Cerebellar nuclear complex (tissue), 1 donor: Measurements from ENCODE around the gene HSPA1B.
"Not testable (repeated sequence)": the region's sequence is repeated elsewhere in the genome, so short reads cannot be mapped to it uniquely, and the experiment has no call there.

Source experiments
- DNase-seq, 2 experiments: peaks; one replicate each; lab custom pipeline; 2025; lab: John Stamatoyannopoulos, UW

The HSPA1B gene

GRCh38 chr6:31797588-31797987 lies 29.9 kb upstream of the HSPA1B start:
- no peak for DNase-seq

DNA sequence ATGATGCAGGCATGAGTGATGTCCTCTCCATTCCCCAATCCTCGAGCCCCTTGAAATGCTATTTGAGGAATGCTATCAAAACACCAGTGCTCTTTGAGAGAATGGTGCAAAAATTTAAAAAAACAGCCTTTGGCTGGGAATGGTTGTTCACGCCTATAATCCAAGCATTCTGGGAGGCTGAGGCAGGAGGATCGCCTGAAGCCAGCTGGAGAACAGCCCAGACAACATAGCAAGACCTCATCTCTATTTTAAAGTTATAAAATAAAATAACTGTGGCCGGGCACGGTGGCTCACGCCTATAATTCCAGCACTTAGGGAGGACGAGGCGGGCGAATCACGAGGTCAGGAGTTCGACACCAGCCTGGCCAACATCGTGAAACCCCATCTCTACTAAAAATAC lies 27.8 kb upstream of the HSPA1B start:
- DNase-seq = no peak

DNA sequence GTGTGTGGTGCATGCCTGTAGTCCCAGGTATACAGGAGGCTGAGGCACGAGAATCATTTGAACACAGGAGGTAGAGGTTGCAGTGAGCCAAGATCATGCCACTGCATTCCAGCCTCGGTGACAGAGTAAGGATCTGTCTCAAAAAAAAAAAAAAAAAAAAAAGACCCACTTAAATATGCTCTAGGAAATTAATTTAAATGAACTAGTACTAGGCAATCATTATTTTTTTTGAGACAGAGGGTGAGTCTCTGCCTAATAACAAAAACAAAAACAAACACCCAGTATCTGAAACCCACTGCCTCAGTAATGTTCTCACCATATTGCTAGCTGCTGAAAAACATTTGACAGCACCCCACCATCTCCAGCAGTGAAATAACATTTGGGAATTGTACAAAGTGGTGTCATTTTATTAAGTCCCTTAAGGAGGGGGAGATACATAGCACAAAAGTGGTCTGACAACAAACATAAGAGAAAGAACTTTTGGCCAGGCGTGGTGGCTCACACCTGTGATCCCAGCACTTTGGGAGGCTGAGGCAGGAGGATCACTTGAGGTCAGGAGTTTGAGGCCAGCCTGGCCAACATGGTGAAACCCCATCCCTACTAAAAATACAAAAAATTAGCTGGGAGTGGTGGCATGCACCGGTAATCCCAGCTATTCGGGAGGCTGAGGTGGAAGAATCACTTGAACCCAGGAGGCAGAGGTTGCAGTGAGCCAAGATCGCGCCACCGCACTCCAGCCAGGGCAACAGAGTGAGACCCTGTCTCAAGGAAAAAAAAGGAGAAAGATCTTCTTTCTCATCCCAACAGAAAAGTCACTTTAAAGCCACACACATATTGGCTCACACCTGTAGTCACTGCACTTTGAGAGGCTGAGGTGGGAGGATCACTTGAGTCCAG lies 26.3 kb upstream of the HSPA1B start:
- not testable (repeated sequence) for DNase-seq

- DNase-seq = no peak
Measured at GRCh38 chr6:31805939-31806469, 21.5 kb upstream of the HSPA1B start.

DNA sequence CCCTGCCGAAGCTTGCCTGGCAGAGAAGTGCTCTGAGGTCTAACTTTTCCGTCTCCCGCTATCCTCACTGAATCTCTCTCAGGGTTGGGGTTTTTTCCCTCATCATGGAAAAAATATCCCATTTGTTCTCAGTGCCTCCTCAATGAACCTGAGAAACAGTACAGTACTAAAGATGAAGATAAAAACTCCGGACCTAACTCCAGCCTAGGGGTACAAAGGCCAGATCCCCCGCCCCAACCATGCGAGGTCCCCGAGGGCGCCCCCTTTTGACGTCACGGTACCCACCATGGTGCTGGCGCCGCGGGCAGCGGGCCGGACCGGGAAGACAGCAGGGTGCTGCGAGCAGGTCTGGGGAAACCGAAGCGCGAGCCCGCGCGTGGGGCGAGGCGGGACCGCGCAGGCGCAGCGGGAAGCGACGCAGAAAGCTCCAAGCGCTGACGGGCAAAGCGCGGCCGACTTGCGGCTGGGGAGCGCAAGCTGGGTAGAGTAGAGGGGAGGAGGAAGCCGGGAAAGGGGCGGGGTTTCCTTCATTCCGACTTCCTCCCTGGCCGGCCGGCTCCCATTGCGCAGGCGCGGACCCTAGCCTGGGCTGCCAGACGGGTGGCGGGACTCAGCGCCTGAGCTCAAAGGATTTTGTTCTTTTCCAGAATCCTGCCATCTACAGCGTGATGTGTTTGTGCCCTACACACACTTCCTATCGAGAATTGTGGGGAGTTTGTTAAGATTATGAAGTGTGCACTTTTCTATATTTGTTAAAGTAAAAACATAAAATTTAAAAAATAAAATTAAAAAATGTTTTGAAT lies 20.9 kb upstream of the HSPA1B start, which contains the start of gene LSM2:
Gene LSM2, minus strand, starts transcription at position 497 of the 803 bp plus-strand sequence. Its CDS starts 209 bp downstream, at position 288.
- peak; percentile 27 to 87 for DNase-seq

DNA sequence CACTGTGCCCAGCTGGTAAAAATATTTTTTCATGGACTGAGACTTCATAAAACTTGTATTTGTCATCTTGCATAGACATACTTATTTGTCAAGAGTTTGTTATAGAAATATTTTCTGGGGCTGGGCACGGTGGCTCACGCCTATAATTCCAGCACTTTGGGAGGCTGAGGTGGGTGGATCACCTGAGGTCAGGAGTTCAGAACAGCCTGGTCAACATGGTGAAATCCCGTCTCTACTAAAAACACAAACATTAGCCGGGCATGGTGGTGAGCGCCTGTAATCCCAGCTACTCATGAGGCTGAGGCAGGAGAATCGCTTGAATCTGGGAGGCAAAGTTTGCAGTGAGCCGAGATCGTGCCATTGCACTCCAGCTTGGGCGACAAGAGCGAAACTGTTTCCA lies 18.9 kb upstream of the HSPA1B start:
- not testable (repeated sequence) for DNase-seq

DNA sequence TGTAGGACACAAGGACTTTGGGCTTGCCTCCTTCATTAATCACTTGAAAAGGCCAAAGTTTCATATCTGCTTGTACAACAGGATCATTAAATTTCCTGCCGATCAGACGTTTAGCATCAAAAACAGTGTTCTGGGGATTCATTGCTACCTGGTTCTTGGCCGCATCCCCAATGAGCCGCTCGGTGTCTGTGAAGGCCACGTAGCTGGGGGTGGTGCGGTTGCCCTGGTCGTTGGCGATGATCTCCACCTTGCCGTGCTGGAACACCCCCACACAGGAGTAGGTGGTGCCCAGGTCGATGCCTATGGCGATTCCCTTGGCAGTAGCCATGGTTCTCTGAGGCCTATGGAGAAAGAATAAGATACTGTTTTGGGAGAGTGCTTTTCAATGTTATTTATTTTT lies 15.9 kb upstream of the HSPA1B start:
- no peak for DNase-seq

DNA sequence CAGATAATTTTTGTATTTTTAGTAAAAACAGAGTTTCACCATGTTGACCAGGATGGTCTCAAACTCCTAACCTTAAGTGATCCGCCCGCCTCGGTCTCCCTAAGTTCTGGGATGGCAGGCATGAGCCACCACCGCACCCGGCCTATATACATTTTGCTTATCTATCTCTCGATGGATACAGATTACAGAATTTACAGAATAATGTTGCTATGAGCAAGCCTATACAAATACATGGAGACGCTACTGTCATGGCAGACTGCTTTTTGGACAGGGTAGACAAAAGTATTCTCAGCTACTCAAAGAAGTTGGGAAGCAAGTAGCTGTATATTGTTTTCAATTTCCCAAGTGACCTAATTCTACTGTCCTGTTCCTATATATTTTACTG lies 14.1 kb upstream of the HSPA1B start:
- no peak for DNase-seq

DNA sequence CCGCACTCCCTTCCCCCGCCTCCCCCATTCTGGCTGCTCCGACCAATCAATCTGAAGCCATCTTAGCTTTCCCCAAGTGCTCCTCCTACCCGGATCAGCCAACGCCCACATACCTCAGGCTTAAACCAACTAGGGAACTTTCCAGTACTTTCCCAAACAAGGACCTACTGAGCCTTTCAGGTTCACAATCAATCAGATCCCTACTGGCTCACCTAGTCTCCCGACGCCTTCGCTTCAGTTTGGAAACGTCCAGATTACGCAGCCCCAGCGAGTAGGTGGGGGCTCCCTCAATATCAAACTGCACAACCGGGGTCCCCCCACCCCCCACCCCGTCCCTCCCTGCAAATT lies 12.9 kb upstream of the HSPA1B start:
- DNase-seq = peak; percentile 79 to 84

DNA sequence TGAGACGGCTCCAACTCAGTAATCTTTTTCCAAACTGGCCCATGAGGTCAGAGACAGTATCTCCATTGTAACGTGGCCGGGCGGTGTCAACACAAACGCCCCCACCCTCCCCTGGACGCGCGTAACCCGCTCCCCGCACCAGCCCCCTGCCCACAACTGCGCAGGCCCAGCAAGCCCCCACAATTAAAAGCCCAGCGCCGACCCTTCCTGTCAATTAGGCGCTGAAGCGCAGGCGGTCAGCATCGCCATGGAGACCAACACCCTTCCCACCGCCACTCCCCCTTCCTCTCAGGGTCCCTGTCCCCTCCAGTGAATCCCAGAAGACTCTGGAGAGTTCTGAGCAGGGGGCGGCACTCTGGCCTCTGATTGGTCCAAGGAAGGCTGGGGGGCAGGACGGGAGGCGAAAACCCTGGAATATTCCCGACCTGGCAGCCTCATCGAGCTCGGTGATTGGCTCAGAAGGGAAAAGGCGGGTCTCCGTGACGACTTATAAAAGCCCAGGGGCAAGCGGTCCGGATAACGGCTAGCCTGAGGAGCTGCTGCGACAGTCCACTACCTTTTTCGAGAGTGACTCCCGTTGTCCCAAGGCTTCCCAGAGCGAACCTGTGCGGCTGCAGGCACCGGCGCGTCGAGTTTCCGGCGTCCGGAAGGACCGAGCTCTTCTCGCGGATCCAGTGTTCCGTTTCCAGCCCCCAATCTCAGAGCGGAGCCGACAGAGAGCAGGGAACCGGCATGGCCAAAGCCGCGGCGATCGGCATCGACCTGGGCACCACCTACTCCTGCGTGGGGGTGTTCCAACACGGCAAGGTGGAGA lies 12.3 kb upstream of the HSPA1B start, which contains the start of the genes HSPA1A and HSPA1L:
Gene HSPA1A, plus strand, starts transcription at position 519 of the 814 bp plus-strand sequence. Its CDS starts 214 bp downstream, at position 733.
Gene HSPA1L, minus strand, starts transcription at position 259 of the 814 bp plus-strand sequence. CDS start 3,311 bp downstream, outside the sequence.
- peak; percentile 67 to 88 for DNase-seq

DNA sequence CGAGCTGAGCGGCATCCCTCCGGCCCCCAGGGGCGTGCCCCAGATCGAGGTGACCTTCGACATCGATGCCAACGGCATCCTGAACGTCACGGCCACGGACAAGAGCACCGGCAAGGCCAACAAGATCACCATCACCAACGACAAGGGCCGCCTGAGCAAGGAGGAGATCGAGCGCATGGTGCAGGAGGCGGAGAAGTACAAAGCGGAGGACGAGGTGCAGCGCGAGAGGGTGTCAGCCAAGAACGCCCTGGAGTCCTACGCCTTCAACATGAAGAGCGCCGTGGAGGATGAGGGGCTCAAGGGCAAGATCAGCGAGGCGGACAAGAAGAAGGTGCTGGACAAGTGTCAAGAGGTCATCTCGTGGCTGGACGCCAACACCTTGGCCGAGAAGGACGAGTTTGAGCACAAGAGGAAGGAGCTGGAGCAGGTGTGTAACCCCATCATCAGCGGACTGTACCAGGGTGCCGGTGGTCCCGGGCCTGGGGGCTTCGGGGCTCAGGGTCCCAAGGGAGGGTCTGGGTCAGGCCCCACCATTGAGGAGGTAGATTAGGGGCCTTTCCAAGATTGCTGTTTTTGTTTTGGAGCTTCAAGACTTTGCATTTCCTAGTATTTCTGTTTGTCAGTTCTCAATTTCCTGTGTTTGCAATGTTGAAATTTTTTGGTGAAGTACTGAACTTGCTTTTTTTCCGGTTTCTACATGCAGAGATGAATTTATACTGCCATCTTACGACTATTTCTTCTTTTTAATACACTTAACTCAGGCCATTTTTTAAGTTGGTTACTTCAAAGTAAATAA lies 10.2 kb upstream of the HSPA1B start:
- not testable (repeated sequence) for DNase-seq

GRCh38 chr6:31817929-31818511 lies 9.5 kb upstream of the HSPA1B start:
- DNase-seq = not testable (repeated sequence)

- DNase-seq = no peak
Measured at GRCh38 chr6:31819871-31820299, 7.7 kb upstream of the HSPA1B start.

GRCh38 chr6:31820399-31820798 lies 7.1 kb upstream of the HSPA1B start:
- not testable (repeated sequence) for DNase-seq

DNA sequence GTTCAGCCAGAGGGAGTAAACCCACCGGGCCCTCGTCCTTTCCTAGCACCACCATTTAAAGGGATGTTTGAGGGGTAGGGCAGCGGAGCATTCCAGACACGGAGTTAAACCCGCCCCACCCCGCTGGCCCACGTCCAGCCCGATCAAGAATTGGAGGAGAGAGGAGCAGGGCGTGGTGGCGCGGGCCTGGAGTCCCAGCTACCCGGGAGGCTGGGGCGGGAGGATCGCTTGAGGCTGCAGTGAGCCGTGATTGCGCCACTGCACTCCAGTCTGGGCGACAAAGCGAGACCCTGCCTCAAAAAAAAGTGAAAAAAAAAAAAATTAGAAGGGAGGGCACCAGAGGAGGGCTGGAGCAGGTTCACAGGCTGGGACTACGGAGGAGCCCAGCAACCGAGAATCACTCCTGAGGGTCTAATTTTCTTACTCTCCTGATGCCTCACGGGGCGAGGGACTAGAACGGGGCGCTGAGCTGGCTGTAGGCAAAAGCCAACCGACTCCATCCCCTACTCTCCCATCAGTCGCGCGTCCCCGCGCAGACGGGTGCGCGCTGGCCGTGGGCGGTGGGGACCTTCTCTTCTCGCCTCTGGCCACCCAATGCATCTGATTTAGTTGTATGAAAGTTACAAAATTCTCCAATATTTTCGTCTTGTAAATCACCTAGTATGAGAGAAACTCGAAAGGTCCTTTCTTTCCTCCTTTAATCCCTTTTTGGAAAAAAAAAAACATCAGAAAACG lies 6.1 kb upstream of the HSPA1B start:
- peak in 1 of 2 experiments; percentile 42 for DNase-seq

DNA sequence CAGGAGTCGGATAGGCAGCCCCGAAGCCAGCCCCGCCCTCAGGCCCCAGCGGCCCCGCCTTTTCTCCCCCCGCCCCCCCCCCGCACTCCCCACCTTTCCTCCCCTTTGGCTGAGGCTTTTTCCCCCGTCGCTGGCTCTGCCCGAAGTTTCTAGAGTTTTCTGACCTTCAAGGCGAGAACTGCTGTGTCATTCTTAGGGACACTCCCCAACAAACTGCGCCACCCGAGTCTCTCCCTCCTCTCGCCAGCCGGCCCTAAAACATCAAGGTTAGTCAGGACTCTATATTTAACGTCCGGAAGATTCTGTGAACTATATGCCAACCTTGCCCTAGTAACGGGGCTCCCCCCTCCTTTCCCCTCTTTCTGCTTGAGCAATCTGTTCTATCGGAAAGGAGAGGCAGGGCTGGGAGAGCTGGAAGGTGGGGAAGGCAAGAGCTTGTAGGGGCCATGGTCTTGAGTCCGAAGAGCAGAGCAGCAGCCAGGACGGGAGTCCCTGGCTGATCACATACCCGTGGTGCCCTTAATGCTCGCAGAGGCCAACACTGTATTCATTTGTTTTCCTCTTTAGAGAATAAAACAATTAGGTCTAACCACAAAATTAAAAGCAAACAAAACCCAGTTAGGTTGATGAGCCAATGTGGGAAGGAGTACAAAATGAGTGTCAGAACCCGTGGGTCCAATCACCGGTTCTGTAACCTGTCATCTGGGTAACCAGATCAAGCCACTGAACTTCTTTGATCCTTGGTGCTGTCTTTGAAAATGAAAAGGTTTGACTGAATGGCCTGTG lies 5.3 kb upstream of the HSPA1B start:
- no peak for DNase-seq

- DNase-seq = not testable (repeated sequence)
Measured at GRCh38 chr6:31823592-31824196, 3.8 kb upstream of the HSPA1B start.

- no peak for DNase-seq
Measured at GRCh38 chr6:31825553-31825952, 2.0 kb upstream of the HSPA1B start.
